ENCODE data around the gene PLXNA2. TPM values are rescaled to one million over a fixed set of nuclear protein-coding genes. Genes with fewer than 3 reads are reported as not detected.
A peak's percentile ranks its signal among the peaks of the same experiment; 100 is the strongest.

The PLXNA2 gene
- total RNA-seq, 1 donor from 2014 or later = 0.82 TPM

- no peaks in the 10 kb centered on the region for H3K36me3 Mint-ChIP-seq (ENCODE audit: low read depth)
- intact Hi-C loops (cut with micrococcal nuclease) = no loop called here
- no peak overlapping the region for H3K27ac Mint-ChIP-seq
- no peak for TF ChIP-seq CTCF (IDR thresholded peaks at IDR 0.05)
- H3K27me3 Mint-ChIP-seq = no peaks in the 10 kb centered on the region
- ATAC-seq (ENCODE audit: low read depth) (no peak), DNase-seq (no peak)
- peaks cover 17% of the 10 kb centered on the region for H3K4me1 Mint-ChIP-seq
- H3K9me3 Mint-ChIP-seq = no peaks in the 10 kb centered on the region
- ChIA-PET CTCF (no interaction called here), POLR2A (no interaction called here)
- no peak overlapping the region for H3K4me3 Mint-ChIP-seq
Measured at GRCh38 chr1:208089149-208089548, 155.0 kb downstream of the PLXNA2 start.

- CTCF ChIA-PET = no interaction called here
- intact Hi-C loops (cut with micrococcal nuclease) = no loop called here
Measured at GRCh38 chr1:208088319-208088718, 155.9 kb downstream of the PLXNA2 start.

GRCh38 chr1:208085655-208086515 is 158.3 kb downstream of the PLXNA2 start:
- no peak for DNase-seq
- Mint-ChIP-seq H3K36me3 (ENCODE audit: low read depth) (no peaks in the 10 kb centered on the region), H3K9me3 (no peaks in the 10 kb centered on the region), H3K4me3 (peak overlapping the region; percentile 78), H3K27me3 (no peaks in the 10 kb centered on the region), H3K27ac (no peak overlapping the region), H3K4me1 (peaks cover 17% of the 10 kb centered on the region)
- intact Hi-C loops (cut with micrococcal nuclease) = no loop called here
- ATAC-seq (ENCODE audit: low read depth) = no peak
- POLR2A ChIA-PET = interaction anchor here (0.5 kb wide), 1 partner anchor 64 kb away, joined by 4 read pairs; no protein-coding TSS in a partner anchor
- CTCF ChIA-PET = interaction anchor here (1.2 kb wide), 1 partner anchor 9 kb away, joined by 4 read pairs; no protein-coding TSS in a partner anchor
- no peak for TF ChIP-seq CTCF (IDR thresholded peaks at IDR 0.05)

More at GRCh38 chr1:208088319-208088718, 155.9 kb downstream of the PLXNA2 start:
- POLR2A ChIA-PET = no interaction called here
- ATAC-seq (ENCODE audit: low read depth) (no peak), DNase-seq (no peak)
- TF ChIP-seq CTCF (IDR thresholded peaks at IDR 0.05) = no peak
- Mint-ChIP-seq H3K36me3 (ENCODE audit: low read depth) (no peaks in the 10 kb centered on the region), H3K27me3 (no peaks in the 10 kb centered on the region), H3K4me3 (no peak overlapping the region), H3K4me1 (peaks cover 17% of the 10 kb centered on the region), H3K9me3 (no peaks in the 10 kb centered on the region), H3K27ac (no peak overlapping the region)

- CTCF ChIA-PET = interaction anchor here (0.6 kb wide), 1 partner anchor 63 kb away, joined by 3 read pairs; no protein-coding TSS in a partner anchor
- DNase-seq = no peak
Measured at GRCh38 chr1:208084764-208085163, 159.4 kb downstream of the PLXNA2 start.

More at GRCh38 chr1:208084764-208085163, 159.4 kb downstream of the PLXNA2 start:
- peaks cover 17% of the 10 kb centered on the region for H3K4me1 Mint-ChIP-seq
- H3K9me3 Mint-ChIP-seq = no peaks in the 10 kb centered on the region
- no peak overlapping the region for H3K27ac Mint-ChIP-seq
- no peaks in the 10 kb centered on the region for H3K27me3 Mint-ChIP-seq
- TF ChIP-seq CTCF (IDR thresholded peaks at IDR 0.05) = no peak
- ATAC-seq (ENCODE audit: low read depth) = no peak
- H3K4me3 Mint-ChIP-seq = no peak overlapping the region
- intact Hi-C loops (cut with micrococcal nuclease) = no loop called here
- H3K36me3 Mint-ChIP-seq (ENCODE audit: low read depth) = no peaks in the 10 kb centered on the region
- POLR2A ChIA-PET = no interaction called here

All from activated B cell treated with CpG ODN at 0.5 μM for 24 hours (primary cell).